Smooth muscle cell (in vitro differentiated cells): ENCODE results near the gene RBFOX2. TPM values are rescaled to one million over a fixed set of nuclear protein-coding genes. Genes with fewer than 3 reads are reported as not detected.
"Not testable (repeated sequence)": the region's sequence is repeated elsewhere in the genome, so short reads cannot be mapped to it uniquely, and the experiment has no call there.

Experiments used
- DNase-seq: peaks from one replicate; lab custom pipeline; 2025; ENCODE audit not compliant: unreplicated experiment; lab: John Stamatoyannopoulos, UW
- H2AFZ ChIP-seq: fragments of 200-600 bp; sonication (generic); 2 replicates; pipeline ENCODE4 v1.6.0; 2016; ENCODE audit warnings: antibody characterized with exemption, low read depth, mild to moderate bottlenecking
- H3F3A ChIP-seq: fragments of 200-600 bp; sonication (generic); 2 replicates; pipeline ENCODE4 v1.6.0; 2017; ENCODE audit warnings: antibody characterized with exemption, low read depth
- H3K27ac ChIP-seq: fragments of 200-600 bp; sonication (generic); 2 replicates; pipeline ENCODE4 v1.5.1; 2016; ENCODE audit warnings: low read depth, mild to moderate bottlenecking
- H3K27me3 ChIP-seq: fragments of 200-600 bp; sonication (generic); 2 replicates; pipeline ENCODE4 v1.6.1; 2016; ENCODE audit warnings: low read depth, mild to moderate bottlenecking
- H3K36me3 ChIP-seq: fragments of 200-600 bp; sonication (generic); 2 replicates; pipeline ENCODE4 v1.5.1; 2016; ENCODE audit warnings: low read depth
- H3K4me1 ChIP-seq: fragments of 200-600 bp; sonication (generic); 2 replicates; pipeline ENCODE4 v1.5.1; 2016; ENCODE audit warnings: low read depth
- H3K4me2 ChIP-seq: fragments of 200-600 bp; sonication (generic); 2 replicates; pipeline ENCODE4 v1.6.0; 2016; ENCODE audit warnings: mild to moderate bottlenecking
- H3K4me3 ChIP-seq: fragments of 200-600 bp; sonication (generic); 2 replicates; pipeline ENCODE4 v1.5.1; 2016; ENCODE audit warnings: mild to moderate bottlenecking
- H3K79me2 ChIP-seq: fragments of 200-600 bp; sonication (generic); 2 replicates; pipeline ENCODE4 v1.6.0; 2016; ENCODE audit warnings: low read depth, mild to moderate bottlenecking
- H3K9ac ChIP-seq: fragments of 200-600 bp; sonication (generic); 2 replicates; pipeline ENCODE4 v1.6.0; 2016; ENCODE audit warnings: low read depth
- H3K9me3 ChIP-seq: fragments of 200-600 bp; sonication (generic); replicated peaks from 2 replicates; pipeline ENCODE4 v1.5.1; 2016; ENCODE audit warnings: low read depth
- H4K20me1 ChIP-seq: fragments of 200-600 bp; sonication (generic); 2 replicates; pipeline ENCODE4 v1.6.0; 2016; ENCODE audit warnings: low read depth
- CTCF ChIP-seq: fragments of 200-600 bp; sonication (generic); IDR thresholded peaks from 2 replicates; pipeline ENCODE4 v1.5.1; 2017; ENCODE audit warnings: borderline replicate concordance, mild to moderate bottlenecking, antibody characterized with exemption; ENCODE audit not compliant: insufficient read depth, poor library complexity, severe bottlenecking
- WGBS: methylation state at CpG from one replicate; pipeline ENCODE4 v1.1.7; 2016; ENCODE audit warnings: low lambda C conversion rate; 5-methylcytosine and 5-hydroxymethylcytosine counted together
- polyA plus RNA-seq: library from polyadenylated mRNA; unstranded; fragments of >200 nt; fragmentation: Nextera tagmentation; extraction: Ambion mirVana; gene quantifications from 2 replicates; pipeline ENCODE4 v1.2.1, GENCODE V29; 2016
- total RNA-seq: library from RNA; depleted of rRNA; stranded (reverse); fragments of >200 nt; gene quantifications from 2 replicates; pipeline ENCODE4 v1.2.3, GENCODE V29; 2014

Gene RBFOX2
- total and polyA plus RNA-seq, 2 experiments from 2014 or later, result 128 to 144 TPM

DNA sequence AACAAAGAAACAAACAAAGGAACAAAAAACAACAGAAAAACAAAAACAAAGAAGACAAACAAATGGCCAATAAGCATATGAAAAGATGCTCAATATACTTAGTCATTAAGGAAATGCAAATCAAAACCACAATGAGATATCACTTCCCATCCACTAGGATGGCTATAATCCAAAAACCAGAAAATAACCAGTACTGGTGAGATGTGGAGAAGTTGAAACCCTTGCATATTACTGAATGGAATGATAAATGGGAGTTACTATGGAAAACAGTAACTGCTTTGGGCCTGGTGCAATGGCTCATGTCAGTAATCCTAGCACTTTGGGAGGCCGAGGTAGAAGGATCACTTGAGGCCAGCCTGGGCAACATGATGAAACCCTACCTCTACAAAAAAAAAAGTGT is 44.9 kb upstream of the RBFOX2 start:
- Histone ChIP-seq H3K9ac (no peak overlapping the region), H4K20me1 (no peaks in the 10 kb centered on the region), H3K9me3 (no peaks in the 10 kb centered on the region), H3F3A (no peaks in the 10 kb centered on the region), H3K4me1 (no peaks in the 10 kb centered on the region), H2AFZ (no peak overlapping the region), H3K27me3 (no peaks in the 10 kb centered on the region), H3K4me2 (no peak overlapping the region), H3K27ac (no peak overlapping the region), H3K36me3 (no peaks in the 10 kb centered on the region), H3K79me2 (no peaks in the 10 kb centered on the region), H3K4me3 (no peak overlapping the region)
- no peak for TF ChIP-seq CTCF
- DNase-seq, result no peak
- 48% methylated on average over 1 of the region's 1 CpG for WGBS

GRCh38 chr22:36070645-36071044 is 42.0 kb upstream of the RBFOX2 start:
- not testable (repeated sequence) for H3K27me3 ChIP-seq, H2AFZ ChIP-seq, H4K20me1 ChIP-seq, H3K9me3 ChIP-seq, H3K79me2 ChIP-seq, H3K4me1 ChIP-seq, H3K9ac ChIP-seq, H3K36me3 ChIP-seq, H3K4me2 ChIP-seq, DNase-seq, H3K4me3 ChIP-seq, H3K27ac ChIP-seq
- H3F3A ChIP-seq, result peaks cover 11% of the 10 kb centered on the region
- WGBS, result 96% methylated on average over 2 of the region's 2 CpGs

- no peak overlapping the region for H3K4me2 ChIP-seq
- H3K9me3 ChIP-seq, result no peaks in the 10 kb centered on the region
- no peak overlapping the region for H3K9ac ChIP-seq
- no peaks in the 10 kb centered on the region for H3K27me3 ChIP-seq
- 90% methylated on average over 10 of the region's 10 CpGs for WGBS
- H3K79me2 ChIP-seq, result no peaks in the 10 kb centered on the region
- TF ChIP-seq CTCF, result no peak
- no peaks in the 10 kb centered on the region for H3K36me3 ChIP-seq
- no peak for DNase-seq
- peaks cover 7% of the 10 kb centered on the region for H3K4me1 ChIP-seq
- no peaks in the 10 kb centered on the region for H4K20me1 ChIP-seq
- peaks cover 17% of the 10 kb centered on the region for H3F3A ChIP-seq
- no peak overlapping the region for H3K27ac ChIP-seq
- no peak overlapping the region for H2AFZ ChIP-seq
- no peak overlapping the region for H3K4me3 ChIP-seq
Measured at GRCh38 chr22:36069368-36069767, 40.7 kb upstream of the RBFOX2 start.

DNA sequence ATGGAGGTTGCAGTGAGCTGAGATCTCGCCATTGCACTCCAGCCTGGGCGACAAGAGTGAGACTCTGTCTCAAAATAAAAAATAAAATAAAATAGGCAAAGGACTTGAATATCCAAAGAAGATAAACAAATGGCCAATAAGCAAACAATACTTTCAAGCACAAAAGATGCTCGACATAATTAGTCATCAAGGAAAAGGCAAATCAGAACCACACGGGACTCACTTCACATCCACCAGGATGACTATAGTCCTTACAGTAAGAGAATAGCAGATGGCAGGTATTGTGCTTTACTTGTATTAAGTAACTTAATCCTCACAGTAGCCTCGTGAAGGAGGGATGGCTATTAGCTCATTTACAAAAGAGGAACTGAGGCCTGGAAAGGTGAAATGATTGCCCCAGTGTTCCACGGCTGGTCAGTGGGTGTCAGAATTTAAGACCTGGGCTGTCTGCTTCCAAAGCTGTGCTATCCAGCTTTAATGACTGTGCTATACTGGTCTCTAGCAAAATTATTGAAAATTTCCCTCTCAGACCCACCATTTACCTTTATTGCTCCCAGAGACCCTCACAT is 40.2 kb upstream of the RBFOX2 start:
- Histone ChIP-seq H3K9ac (no peak overlapping the region), H3K4me1 (peaks cover 7% of the 10 kb centered on the region), H3K79me2 (no peaks in the 10 kb centered on the region), H3K4me3 (no peak overlapping the region), H3K36me3 (no peaks in the 10 kb centered on the region), H3K9me3 (no peaks in the 10 kb centered on the region), H3K4me2 (no peak overlapping the region), H3K27ac (no peak overlapping the region), H4K20me1 (no peaks in the 10 kb centered on the region), H3F3A (peaks cover 17% of the 10 kb centered on the region), H2AFZ (no peak overlapping the region), H3K27me3 (no peaks in the 10 kb centered on the region)
- DNase-seq, result no peak
- 73% methylated on average over 6 of the region's 6 CpGs for WGBS
- TF ChIP-seq CTCF, result no peak
